NK-92 (cell line): ENCODE measurements around the gene DPAGT1.
A peak's percentile ranks its signal among the peaks of the same experiment; 100 is the strongest.
"Not testable (repeated sequence)": the region's sequence is repeated elsewhere in the genome, so short reads cannot be mapped to it uniquely, and the experiment has no call there.

ENCODE experiments used
- DNase-seq: peaks from one replicate; lab custom pipeline; 2025; ENCODE audit not compliant: unreplicated experiment; lab: John Stamatoyannopoulos, UW

Gene DPAGT1

GRCh38 chr11:119059128-119059527 lies 42.5 kb downstream of the DPAGT1 start:
- not testable (repeated sequence) for DNase-seq

- DNase-seq, result peak; percentile 76
Measured at GRCh38 chr11:119057000-119057769, 44.5 kb downstream of the DPAGT1 start, which contains the start of gene HYOU1. HYOU1 (minus strand) TSS chr11:119057205; CDS start chr11:119056160, 1,045 bp downstream.

GRCh38 chr11:119056421-119056999 lies 45.1 kb downstream of the DPAGT1 start:
- DNase-seq, result no peak

- DNase-seq, result no peak
Measured at GRCh38 chr11:119055901-119056300, 45.8 kb downstream of the DPAGT1 start.

GRCh38 chr11:119054418-119054817 lies 47.2 kb downstream of the DPAGT1 start:
- no peak for DNase-seq

- no peak for DNase-seq
Measured at GRCh38 chr11:119052163-119052814, 49.4 kb downstream of the DPAGT1 start.

- DNase-seq, result no peak
Measured at GRCh38 chr11:119051440-119052162, 50.1 kb downstream of the DPAGT1 start.

- no peak for DNase-seq
Measured at GRCh38 chr11:119049081-119049480, 52.6 kb downstream of the DPAGT1 start.

- no peak for DNase-seq
Measured at GRCh38 chr11:119048644-119049043, 53.0 kb downstream of the DPAGT1 start.

- DNase-seq, result no peak
Measured at GRCh38 chr11:119047205-119047604, 54.4 kb downstream of the DPAGT1 start.
